ENCODE results near the gene DBNL. TPM values are rescaled to one million over a fixed set of nuclear protein-coding genes. Genes with fewer than 3 reads are reported as not detected.

Gene DBNL
- total RNA-seq, 5 donors from 2014 or later (not counting 1 experiment from before 2014, with no cell fraction given) = 101 to 188 (median 156) TPM

DNA sequence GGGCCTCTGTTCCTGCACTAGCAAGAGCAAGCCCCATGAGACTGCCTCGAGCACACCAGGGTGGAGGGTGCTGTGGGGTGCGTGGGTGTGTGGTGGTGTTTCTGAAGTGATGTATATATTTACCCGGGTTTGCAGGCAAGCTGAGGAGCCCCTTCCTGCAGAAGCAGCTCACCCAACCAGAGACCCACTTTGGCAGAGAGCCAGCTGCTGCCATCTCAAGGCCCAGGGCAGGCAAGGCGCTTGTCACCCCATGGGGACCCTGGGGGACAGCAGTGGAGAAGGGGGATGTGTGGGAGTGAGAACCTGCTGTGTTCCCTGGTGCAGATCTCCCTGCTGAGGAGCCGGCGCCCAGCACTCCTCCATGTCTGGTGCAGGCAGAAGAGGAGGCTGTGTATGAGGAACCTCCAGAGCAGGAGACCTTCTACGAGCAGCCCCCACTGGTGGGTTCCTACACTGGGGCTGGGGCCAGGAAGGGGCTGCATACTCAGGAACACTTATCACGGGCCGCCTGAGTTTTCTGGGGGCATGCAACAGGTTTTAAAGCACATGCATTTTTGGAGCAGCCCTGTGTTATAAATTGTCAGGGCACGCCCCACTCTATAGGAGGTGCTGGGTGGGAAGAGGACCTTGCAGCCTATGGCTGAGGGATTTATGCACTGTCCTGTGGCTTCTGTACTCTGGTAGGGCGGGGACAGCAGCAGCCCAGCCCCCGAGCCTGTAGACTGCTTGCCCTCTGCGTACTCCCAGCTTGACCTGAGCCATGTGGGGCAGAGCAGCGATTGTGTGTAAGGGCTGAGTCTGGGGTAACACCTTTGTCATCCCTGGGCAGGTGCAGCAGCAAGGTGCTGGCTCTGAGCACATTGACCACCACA lies 15.0 kb downstream of the DBNL start:
- POLR2A ChIA-PET = no interaction called here
- no peak overlapping the region for H3K27ac ChIP-seq (ENCODE audit: low read length)
- WGBS (ENCODE audit: insufficient coverage) = 68% methylated on average over 13 of the region's 14 CpGs
- H3K4me3 Mint-ChIP-seq = peak overlapping the region in 1 of 3 donors; percentile 17
- H3K9me3 ChIP-seq = no peaks in the 10 kb centered on the region
- no peak overlapping the region for H3K4me3 ChIP-seq (ENCODE audit: control insufficient read depth in 1 of 2, extremely low read depth in 1 of 2, low read length in 1 of 2)
- peaks cover 27 to 31% (median 28%) of the 10 kb centered on the region in 3 donors for H3K4me1 Mint-ChIP-seq
- H3K27ac Mint-ChIP-seq = peak overlapping the region; percentile 5 to 34
- ATAC-seq (replicated peaks in 1 of 4) (peak in 3 of 4 experiments; percentile 31 to 73 (median 42)), DNase-seq (peak in 5 of 35 experiments; percentile 1 to 49 (median 22))
- H3K36me3 ChIP-seq (ENCODE audit: control insufficient read depth in 2 of 2, extremely low read depth in 1 of 2, insufficient read depth in 1 of 2, low read length in 1 of 2) = peaks cover 20 to 72% of the 10 kb centered on the region in 2 donors
- H3K9me3 Mint-ChIP-seq = no peaks in the 10 kb centered on the region
- H3K4me1 ChIP-seq (ENCODE audit: control insufficient read depth in 1 of 2, extremely low read depth in 1 of 2, insufficient read depth in 2 of 2, low read length in 2 of 2) = peaks cover 0 to 37% of the 10 kb centered on the region in 2 experiments
- CTCF ChIA-PET = no interaction called here
- H3K36me3 Mint-ChIP-seq = peaks cover 46% of the 10 kb centered on the region
- no peaks in the 10 kb centered on the region for H3K27me3 ChIP-seq (replicated peaks in 1 of 2; ENCODE audit: control insufficient read depth in 2 of 2, extremely low read depth in 1 of 2, insufficient read depth in 2 of 2, low read length in 1 of 2)
- H3K27me3 Mint-ChIP-seq = no peaks in the 10 kb centered on the region

DNA sequence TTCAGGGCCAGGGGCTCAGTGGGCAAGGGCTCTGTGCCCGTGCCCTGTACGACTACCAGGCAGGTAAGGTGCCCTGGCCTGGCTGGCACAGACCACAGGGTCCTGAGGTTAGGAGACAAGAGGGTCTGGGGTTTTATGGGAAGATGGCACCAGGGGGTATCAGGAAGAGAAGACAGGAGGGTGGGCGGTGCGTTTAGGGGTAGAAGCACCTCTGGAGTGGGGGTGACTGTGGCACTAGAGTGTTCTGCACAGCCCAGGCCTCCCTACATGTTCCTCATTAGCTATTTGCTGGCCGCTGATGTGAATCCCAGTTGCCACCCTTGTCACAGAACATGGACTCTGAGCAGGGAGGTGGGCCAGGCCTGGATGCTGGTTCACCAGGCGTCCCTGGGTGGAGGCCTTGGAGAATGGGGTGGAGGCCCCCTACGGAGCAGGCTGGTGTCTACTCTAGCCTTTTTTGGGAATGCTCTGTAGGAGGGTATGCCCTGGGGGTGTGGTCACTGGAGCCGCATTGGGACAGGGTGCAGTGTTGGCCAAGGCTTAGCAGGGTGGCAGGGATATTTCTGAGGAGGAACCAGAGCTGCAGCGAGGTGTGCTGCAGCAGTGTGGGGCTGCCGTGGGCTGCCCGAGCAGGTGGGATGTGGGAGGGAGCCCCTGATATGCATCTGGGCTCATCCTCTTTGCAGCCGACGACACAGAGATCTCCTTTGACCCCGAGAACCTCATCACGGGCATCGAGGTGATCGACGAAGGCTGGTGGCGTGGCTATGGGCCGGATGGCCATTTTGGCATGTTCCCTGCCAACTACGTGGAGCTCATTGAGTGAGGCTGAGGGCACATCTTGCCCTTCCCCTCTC lies 15.8 kb downstream of the DBNL start:
- ChIA-PET POLR2A (no interaction called here), CTCF (interaction anchor here in 1 of 2 donors (0.5 kb wide), 1 partner anchor 92 kb away, joined by 6 read pairs; no protein-coding TSS in a partner anchor)
- Histone ChIP-seq H3K4me1 (ENCODE audit: control insufficient read depth in 1 of 2, extremely low read depth in 1 of 2, insufficient read depth in 2 of 2, low read length in 2 of 2) (peaks cover 0 to 42% of the 10 kb centered on the region in 2 experiments), H3K4me3 (ENCODE audit: control insufficient read depth in 1 of 2, extremely low read depth in 1 of 2, low read length in 1 of 2) (no peak overlapping the region), H3K27me3 (replicated peaks in 1 of 2; ENCODE audit: control insufficient read depth in 2 of 2, extremely low read depth in 1 of 2, insufficient read depth in 2 of 2, low read length in 1 of 2) (no peaks in the 10 kb centered on the region), H3K27ac (ENCODE audit: low read length) (no peak overlapping the region), H3K36me3 (ENCODE audit: control insufficient read depth in 2 of 2, extremely low read depth in 1 of 2, insufficient read depth in 1 of 2, low read length in 1 of 2) (peaks cover 20 to 63% of the 10 kb centered on the region in 2 donors), H3K9me3 (no peaks in the 10 kb centered on the region)
- no peak for ATAC-seq (replicated peaks in 1 of 4)
- Mint-ChIP-seq H3K36me3 (peaks cover 42% of the 10 kb centered on the region), H3K4me3 (peak overlapping the region in 1 of 3 donors; percentile 17), H3K27ac (no peak overlapping the region), H3K4me1 (peaks cover 25 to 33% (median 29%) of the 10 kb centered on the region in 3 donors), H3K27me3 (no peaks in the 10 kb centered on the region), H3K9me3 (no peaks in the 10 kb centered on the region)
- 90% methylated on average over 16 of the region's 21 CpGs for WGBS (ENCODE audit: insufficient coverage)
- DNase-seq = peak in 1 of 35 experiments; percentile 1

- Mint-ChIP-seq H3K27ac (peak overlapping the region in 1 of 2 donors; percentile 17), H3K36me3 (peaks cover 35% of the 10 kb centered on the region), H3K27me3 (no peaks in the 10 kb centered on the region), H3K4me1 (peaks cover 28 to 33% (median 29%) of the 10 kb centered on the region in 3 donors), H3K4me3 (no peak overlapping the region), H3K9me3 (no peaks in the 10 kb centered on the region)
- Histone ChIP-seq H3K36me3 (ENCODE audit: control insufficient read depth in 2 of 2, extremely low read depth in 1 of 2, insufficient read depth in 1 of 2, low read length in 1 of 2) (peaks cover 20 to 57% of the 10 kb centered on the region in 2 donors), H3K4me3 (ENCODE audit: control insufficient read depth in 1 of 2, extremely low read depth in 1 of 2, low read length in 1 of 2) (no peak overlapping the region), H3K27ac (ENCODE audit: low read length) (no peak overlapping the region), H3K27me3 (replicated peaks in 1 of 2; ENCODE audit: control insufficient read depth in 2 of 2, extremely low read depth in 1 of 2, insufficient read depth in 2 of 2, low read length in 1 of 2) (peaks cover 0 to 5% of the 10 kb centered on the region in 2 experiments), H3K9me3 (no peaks in the 10 kb centered on the region), H3K4me1 (ENCODE audit: control insufficient read depth in 1 of 2, extremely low read depth in 1 of 2, insufficient read depth in 2 of 2, low read length in 2 of 2) (peaks cover 0 to 50% of the 10 kb centered on the region in 2 experiments)
- ATAC-seq (replicated peaks in 1 of 4) (no peak), DNase-seq (no peak)
- ChIA-PET POLR2A (no interaction called here), CTCF (no interaction called here)
- 90% methylated on average over 6 of the region's 8 CpGs for WGBS (ENCODE audit: insufficient coverage)
Observed at GRCh38 chr7:44060948-44061644, 16.6 kb downstream of the DBNL start.

- Mint-ChIP-seq H3K36me3 (peaks cover 29% of the 10 kb centered on the region), H3K27me3 (no peaks in the 10 kb centered on the region), H3K27ac (peak overlapping the region in 1 of 2 donors; percentile 17), H3K4me1 (peaks cover 31 to 32% (median 32%) of the 10 kb centered on the region in 3 donors), H3K9me3 (no peaks in the 10 kb centered on the region), H3K4me3 (no peak overlapping the region)
- H3K4me1 ChIP-seq (ENCODE audit: control insufficient read depth in 1 of 2, extremely low read depth in 1 of 2, insufficient read depth in 2 of 2, low read length in 2 of 2) = peaks cover 0 to 52% of the 10 kb centered on the region in 2 experiments
- DNase-seq = no peak
- POLR2A ChIA-PET = interaction anchor here in 1 of 2 donors (0.5 kb wide), 2 partner anchors 8 to 442 kb away, joined by 3 to 5 read pairs; no protein-coding TSS in a partner anchor
- CTCF ChIA-PET = no interaction called here
- no peak for ATAC-seq (replicated peaks in 1 of 4)
- WGBS (ENCODE audit: insufficient coverage) = 95% methylated on average over 8 of the region's 8 CpGs
- no peak overlapping the region for H3K4me3 ChIP-seq (ENCODE audit: control insufficient read depth in 1 of 2, extremely low read depth in 1 of 2, low read length in 1 of 2)
- H3K36me3 ChIP-seq (ENCODE audit: control insufficient read depth in 2 of 2, extremely low read depth in 1 of 2, insufficient read depth in 1 of 2, low read length in 1 of 2) = peaks cover 17 to 51% of the 10 kb centered on the region in 2 donors
- H3K27me3 ChIP-seq (replicated peaks in 1 of 2; ENCODE audit: control insufficient read depth in 2 of 2, extremely low read depth in 1 of 2, insufficient read depth in 2 of 2, low read length in 1 of 2) = peaks cover 0 to 6% of the 10 kb centered on the region in 2 experiments
- H3K9me3 ChIP-seq = no peaks in the 10 kb centered on the region
- H3K27ac ChIP-seq (ENCODE audit: low read length) = no peak overlapping the region
Observed at GRCh38 chr7:44061645-44062179, 17.2 kb downstream of the DBNL start.

DNA sequence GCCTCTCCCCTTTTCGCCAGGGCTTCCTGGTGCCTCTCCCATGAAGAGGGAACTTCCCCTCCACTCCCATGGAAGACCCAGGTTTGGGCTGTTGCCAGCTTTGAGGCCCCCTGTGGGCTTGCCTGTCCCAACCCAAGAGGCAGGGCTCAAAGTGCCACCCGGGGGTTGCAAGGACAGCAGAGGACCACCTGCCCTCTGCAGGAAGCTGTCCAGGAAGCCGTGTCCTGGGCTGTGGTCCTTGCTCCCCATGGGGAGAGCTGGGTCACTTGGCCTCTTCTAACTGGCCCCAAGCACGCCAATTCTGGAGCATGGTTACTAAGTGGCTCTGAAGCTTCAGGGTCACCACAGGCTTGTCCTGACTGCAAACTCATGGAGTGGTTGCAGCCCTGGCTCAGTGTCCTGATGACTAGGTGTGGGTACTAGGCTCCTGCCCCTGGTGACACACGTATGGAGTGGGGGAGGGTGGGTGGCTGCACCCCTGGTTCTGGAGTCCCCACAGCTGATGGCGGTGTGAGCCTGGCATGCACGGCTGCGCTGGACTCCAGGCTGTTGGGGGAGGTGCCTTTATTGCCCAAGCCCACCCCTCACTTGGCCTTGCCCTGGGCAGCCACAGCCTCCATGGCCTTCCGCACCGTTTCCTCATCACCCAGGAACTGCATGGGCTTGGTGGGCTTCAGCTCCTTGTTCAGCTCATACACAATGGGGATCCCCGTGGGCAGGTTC lies 17.8 kb downstream of the DBNL start:
- Mint-ChIP-seq H3K27ac (peak overlapping the region in 1 of 2 donors; percentile 48), H3K36me3 (peaks cover 29% of the 10 kb centered on the region), H3K4me1 (peaks cover 32 to 38% (median 38%) of the 10 kb centered on the region in 3 donors), H3K4me3 (no peak overlapping the region), H3K9me3 (no peaks in the 10 kb centered on the region), H3K27me3 (no peaks in the 10 kb centered on the region)
- no peak overlapping the region for H3K4me3 ChIP-seq (ENCODE audit: control insufficient read depth in 1 of 2, extremely low read depth in 1 of 2, low read length in 1 of 2)
- 86% methylated on average over 9 of the region's 11 CpGs for WGBS (ENCODE audit: insufficient coverage)
- ATAC-seq (replicated peaks in 1 of 4) = no peak
- peaks cover 0 to 56% of the 10 kb centered on the region in 2 experiments for H3K4me1 ChIP-seq (ENCODE audit: control insufficient read depth in 1 of 2, extremely low read depth in 1 of 2, insufficient read depth in 2 of 2, low read length in 2 of 2)
- CTCF ChIA-PET = no interaction called here
- peak in 1 of 35 experiments; percentile 1 for DNase-seq
- H3K27me3 ChIP-seq (replicated peaks in 1 of 2; ENCODE audit: control insufficient read depth in 2 of 2, extremely low read depth in 1 of 2, insufficient read depth in 2 of 2, low read length in 1 of 2) = peaks cover 0 to 6% of the 10 kb centered on the region in 2 experiments
- peaks cover 12 to 45% of the 10 kb centered on the region in 2 donors for H3K36me3 ChIP-seq (ENCODE audit: control insufficient read depth in 2 of 2, extremely low read depth in 1 of 2, insufficient read depth in 1 of 2, low read length in 1 of 2)
- POLR2A ChIA-PET = interaction anchor here in 1 of 2 donors (0.5 kb wide), 3 partner anchors 9 to 443 kb away, joined by 3 to 5 read pairs (median 3); no protein-coding TSS in a partner anchor
- H3K27ac ChIP-seq (ENCODE audit: low read length) = no peak overlapping the region
- no peaks in the 10 kb centered on the region for H3K9me3 ChIP-seq
